ENCODE data around the gene SAE1. TPM values are rescaled to one million over a fixed set of nuclear protein-coding genes. Genes with fewer than 3 reads are reported as not detected.

SAE1 gene
- total and polyA plus RNA-seq, 2 experiments from 2014 or later: 143 to 177 TPM

DNA sequence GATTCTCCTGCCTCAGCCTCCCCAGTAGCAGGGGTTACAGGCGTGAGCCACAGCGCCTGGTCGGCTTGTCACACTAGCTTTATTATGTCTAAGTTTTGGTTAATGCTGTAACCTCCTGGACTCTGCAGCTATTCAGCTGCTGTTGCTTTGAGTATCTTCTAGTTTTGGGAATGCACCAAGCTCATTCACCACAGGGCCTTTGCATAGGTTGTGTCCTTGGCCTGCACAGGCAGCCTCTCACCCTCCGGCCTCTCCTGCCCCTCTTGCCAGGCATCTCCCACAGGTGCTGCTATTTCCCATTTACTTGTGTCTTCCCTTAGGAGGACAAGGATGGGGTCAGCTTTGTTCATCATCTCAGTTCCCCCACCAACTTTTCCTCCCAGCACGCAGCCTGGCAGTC lies 123.3 kb downstream of the SAE1 start:
- Histone ChIP-seq H3K4me2 (ENCODE audit: unreplicated experiment) (peak overlapping the region; percentile 69), H3K79me2 (ENCODE audit: insufficient read depth) (peaks cover 12% of the 10 kb centered on the region), H3K9ac (peak overlapping the region; percentile 1; the same call in 1 of the 2 replicates), H3K27ac (peak overlapping the region; percentile 51), H3K4me3 (peak overlapping the region; percentile 23; the same call in 1 of the 2 replicates), H3F3A (ENCODE audit: insufficient read depth) (peaks cover 26% of the 10 kb centered on the region), H3K4me1 (ENCODE audit: insufficient read depth) (peaks cover 32% of the 10 kb centered on the region), H3K9me2 (ENCODE audit: insufficient read depth) (no peaks in the 10 kb centered on the region), H2AFZ (no peak overlapping the region), H3K9me3 (ENCODE audit: low read depth) (no peaks in the 10 kb centered on the region), H3K27me3 (replicated peaks; ENCODE audit: insufficient read depth) (no peaks in the 10 kb centered on the region), H3K36me3 (ENCODE audit: low read depth) (no peaks in the 10 kb centered on the region), H4K20me1 (ENCODE audit: insufficient read depth) (no peaks in the 10 kb centered on the region)
- TF ChIP-seq EZH2 (IDR thresholded peaks at IDR 0.05; ENCODE audit: insufficient read depth, poor library complexity, severe bottlenecking): no peak
- no peak for TF ChIP-seq EZH2phosphoT487 (IDR thresholded peaks at IDR 0.05; ENCODE audit: insufficient read depth, low read depth)
- whole genome bisulfite sequencing, 2 experiments (ENCODE audit: low coverage in 1 of 2, low lambda C conversion rate in 2 of 2, missing lambda C conversion rate in 2 of 2): 70 to 76% methylated on average over 5 of the region's 5 CpGs
- in situ Hi-C loops (cut with MboI): no loop called here
- DNase-seq: no peak

GRCh38 chr19:47255879-47256692 lies 125.5 kb downstream of the SAE1 start, which contains the start of gene CCDC9:
Gene CCDC9 (plus strand): TSS chr19:47256525. CDS start chr19:47258401, 1,876 bp downstream.
- Histone ChIP-seq H3K9me2 (ENCODE audit: insufficient read depth) (no peaks in the 10 kb centered on the region), H3K27me3 (replicated peaks; ENCODE audit: insufficient read depth) (no peaks in the 10 kb centered on the region), H2AFZ (peak within 1 kb of the TSS; percentile 88), H3K9me3 (ENCODE audit: low read depth) (no peaks in the 10 kb centered on the region), H3K79me2 (ENCODE audit: insufficient read depth) (peaks cover 34% of the 10 kb centered on the region), H3K4me2 (ENCODE audit: unreplicated experiment) (peak within 1 kb of the TSS; percentile 88), H4K20me1 (ENCODE audit: insufficient read depth) (no peaks in the 10 kb centered on the region), H3K36me3 (ENCODE audit: low read depth) (no peaks in the 10 kb centered on the region), H3K4me1 (ENCODE audit: insufficient read depth) (peaks cover 35% of the 10 kb centered on the region), H3F3A (ENCODE audit: insufficient read depth) (peaks cover 26% of the 10 kb centered on the region), H3K27ac (peak within 1 kb of the TSS; percentile 92), H3K4me3 (peak within 1 kb of the TSS; percentile 87), H3K9ac (peak within 1 kb of the TSS; percentile 92)
- in situ Hi-C loops (cut with MboI): no loop called here
- DNase-seq: peak; percentile 98
- no peak for TF ChIP-seq EZH2 (IDR thresholded peaks at IDR 0.05; ENCODE audit: insufficient read depth, poor library complexity, severe bottlenecking)
- TF ChIP-seq EZH2phosphoT487 (IDR thresholded peaks at IDR 0.05; ENCODE audit: insufficient read depth, low read depth): no peak
- 18 to 20% methylated on average over 50 to 59 of the region's 60 CpGs for WGBS, 2 experiments (ENCODE audit: low coverage in 1 of 2, low lambda C conversion rate in 2 of 2, missing lambda C conversion rate in 2 of 2)

GRCh38 chr19:47256693-47257410 lies 126.2 kb downstream of the SAE1 start:
- no peaks in the 10 kb centered on the region for H3K9me2 ChIP-seq (ENCODE audit: insufficient read depth)
- no peaks in the 10 kb centered on the region for H4K20me1 ChIP-seq (ENCODE audit: insufficient read depth)
- no peak overlapping the region for H3K4me2 ChIP-seq (ENCODE audit: unreplicated experiment)
- no peak overlapping the region for H2AFZ ChIP-seq
- TF ChIP-seq EZH2 (IDR thresholded peaks at IDR 0.05; ENCODE audit: insufficient read depth, poor library complexity, severe bottlenecking) (no peak), EZH2phosphoT487 (IDR thresholded peaks at IDR 0.05; ENCODE audit: insufficient read depth, low read depth) (no peak)
- H3F3A ChIP-seq (ENCODE audit: insufficient read depth): peaks cover 26% of the 10 kb centered on the region
- peak overlapping the region; percentile 87; the same call in 1 of the 2 replicates for H3K4me3 ChIP-seq
- in situ Hi-C loops (cut with MboI): no loop called here
- H3K27ac ChIP-seq: peak overlapping the region; percentile 92
- H3K36me3 ChIP-seq (ENCODE audit: low read depth): no peaks in the 10 kb centered on the region
- H3K27me3 ChIP-seq (replicated peaks; ENCODE audit: insufficient read depth): no peaks in the 10 kb centered on the region
- peak overlapping the region; percentile 92 for H3K9ac ChIP-seq
- H3K9me3 ChIP-seq (ENCODE audit: low read depth): no peaks in the 10 kb centered on the region
- peak; percentile 100 for DNase-seq
- peaks cover 40% of the 10 kb centered on the region for H3K79me2 ChIP-seq (ENCODE audit: insufficient read depth)
- H3K4me1 ChIP-seq (ENCODE audit: insufficient read depth): peaks cover 35% of the 10 kb centered on the region
- WGBS, 2 experiments (ENCODE audit: low coverage in 1 of 2, low lambda C conversion rate in 2 of 2, missing lambda C conversion rate in 2 of 2): 0 to 2% methylated on average over 3 to 51 of the region's 52 CpGs

DNA sequence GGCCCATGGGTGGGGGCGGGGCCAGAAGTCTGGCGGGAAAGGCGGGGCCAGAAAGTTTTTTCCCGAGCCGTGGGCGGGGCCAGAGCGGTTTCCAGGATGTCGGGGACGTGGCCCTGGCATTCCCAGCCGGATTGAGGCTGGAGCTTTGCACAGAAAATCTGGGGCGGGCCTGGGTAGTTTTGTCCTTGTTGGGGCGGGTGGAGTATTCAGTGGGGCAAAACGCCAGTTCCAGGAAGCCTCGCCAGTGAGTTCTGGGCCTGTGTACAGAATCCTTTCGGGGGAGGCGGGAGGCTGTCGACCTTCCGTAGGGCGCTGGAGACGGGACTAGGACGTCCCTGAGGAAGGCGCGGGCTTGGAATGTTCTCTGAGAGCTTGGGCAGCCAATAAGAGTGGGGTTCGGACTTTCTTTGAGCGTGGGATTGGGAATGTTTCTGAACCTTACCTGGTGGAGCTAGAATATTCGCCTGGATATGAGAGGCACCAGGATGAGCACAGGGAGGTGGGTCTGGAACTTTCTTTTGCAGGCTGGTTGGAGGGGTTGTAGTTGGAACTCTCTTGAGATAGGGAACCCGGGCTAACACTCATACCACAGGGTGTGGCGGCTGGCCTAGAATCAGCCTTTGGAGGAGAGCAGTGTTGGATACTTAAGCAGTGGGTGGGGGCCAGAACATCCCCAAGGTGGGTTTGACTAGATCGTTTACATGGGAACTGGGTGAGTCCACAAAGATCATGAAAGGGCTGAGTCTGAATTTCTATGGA lies 127.0 kb downstream of the SAE1 start:
- no peaks in the 10 kb centered on the region for H4K20me1 ChIP-seq (ENCODE audit: insufficient read depth)
- H3K36me3 ChIP-seq (ENCODE audit: low read depth): no peaks in the 10 kb centered on the region
- peaks cover 48% of the 10 kb centered on the region for H3K79me2 ChIP-seq (ENCODE audit: insufficient read depth)
- no peaks in the 10 kb centered on the region for H3K9me3 ChIP-seq (ENCODE audit: low read depth)
- in situ Hi-C loops (cut with MboI): no loop called here
- H3K4me3 ChIP-seq: peak overlapping the region; percentile 84
- TF ChIP-seq EZH2 (IDR thresholded peaks at IDR 0.05; ENCODE audit: insufficient read depth, poor library complexity, severe bottlenecking): no peak
- no peak for TF ChIP-seq EZH2phosphoT487 (IDR thresholded peaks at IDR 0.05; ENCODE audit: insufficient read depth, low read depth)
- no peaks in the 10 kb centered on the region for H3K27me3 ChIP-seq (replicated peaks; ENCODE audit: insufficient read depth)
- peaks cover 33% of the 10 kb centered on the region for H3K4me1 ChIP-seq (ENCODE audit: insufficient read depth)
- no peak for DNase-seq
- H2AFZ ChIP-seq: peak overlapping the region; percentile 32; the same call in 1 of the 2 replicates
- no peaks in the 10 kb centered on the region for H3K9me2 ChIP-seq (ENCODE audit: insufficient read depth)
- peak overlapping the region; percentile 92 for H3K9ac ChIP-seq
- WGBS, 2 experiments (ENCODE audit: low coverage in 1 of 2, low lambda C conversion rate in 2 of 2, missing lambda C conversion rate in 2 of 2): 1 to 2% methylated on average over 19 to 28 of the region's 29 CpGs
- peak overlapping the region; percentile 88 for H3K4me2 ChIP-seq (ENCODE audit: unreplicated experiment)
- peaks cover 24% of the 10 kb centered on the region for H3F3A ChIP-seq (ENCODE audit: insufficient read depth)
- peak overlapping the region; percentile 92 for H3K27ac ChIP-seq
